GM21381 (cell line): Measurements from ENCODE around the gene NDUFV1.
"Not testable (repeated sequence)": the region's sequence is repeated elsewhere in the genome, so short reads cannot be mapped to it uniquely, and the experiment has no call there.

Experiments
- ATAC-seq: cut with Tn5 transposase; IDR thresholded peaks from one replicate; pipeline ENCODE4 v1.9.1; 2021; ENCODE audit warnings: mild to moderate bottlenecking, moderate library complexity; ENCODE audit not compliant: unreplicated experiment

Gene NDUFV1

GRCh38 chr11:67626970-67627369, 20.2 kb downstream of the NDUFV1 start:
- ATAC-seq = no peak

GRCh38 chr11:67627441-67627811, 20.7 kb downstream of the NDUFV1 start:
- ATAC-seq = no peak

GRCh38 chr11:67627812-67628624, 21.3 kb downstream of the NDUFV1 start:
- no peak for ATAC-seq

- no peak for ATAC-seq
Measured at GRCh38 chr11:67628710-67629385, 22.1 kb downstream of the NDUFV1 start.

GRCh38 chr11:67629386-67630227, 22.9 kb downstream of the NDUFV1 start, which contains the start of gene NUDT8:
Gene NUDT8 (minus strand): TSS chr11:67629937. CDS start chr11:67629911, 26 bp downstream.
- ATAC-seq = peak; percentile 42

- peak; percentile 55 for ATAC-seq
Measured at GRCh38 chr11:67630228-67630942, 23.6 kb downstream of the NDUFV1 start.

- no peak for ATAC-seq
Measured at GRCh38 chr11:67630943-67631331, 24.2 kb downstream of the NDUFV1 start.

GRCh38 chr11:67631411-67631810, 24.7 kb downstream of the NDUFV1 start:
- ATAC-seq = no peak

GRCh38 chr11:67631853-67632174, 25.1 kb downstream of the NDUFV1 start:
- ATAC-seq = no peak

GRCh38 chr11:67632175-67632981, 25.6 kb downstream of the NDUFV1 start:
- no peak for ATAC-seq

GRCh38 chr11:67632982-67633755, 26.4 kb downstream of the NDUFV1 start:
- ATAC-seq = no peak

- ATAC-seq = no peak
Measured at GRCh38 chr11:67633758-67634365, 27.1 kb downstream of the NDUFV1 start.

GRCh38 chr11:67634366-67635230, 27.9 kb downstream of the NDUFV1 start:
- no peak for ATAC-seq

- ATAC-seq = no peak
Measured at GRCh38 chr11:67635231-67635521, 28.4 kb downstream of the NDUFV1 start.

GRCh38 chr11:67636962-67637361, 30.2 kb downstream of the NDUFV1 start:
- no peak for ATAC-seq

- ATAC-seq = not testable (repeated sequence)
Measured at GRCh38 chr11:67637441-67637840, 30.7 kb downstream of the NDUFV1 start.

GRCh38 chr11:67638535-67639437, 32.0 kb downstream of the NDUFV1 start:
- no peak for ATAC-seq
